Naive B cell (primary cell): ENCODE measurements around the gene HSD17B2. TPM values are rescaled to one million over a fixed set of nuclear protein-coding genes. Genes with fewer than 3 reads are reported as not detected.
"Not testable (repeated sequence)": the region's sequence is repeated elsewhere in the genome, so short reads cannot be mapped to it uniquely, and the experiment has no call there.

ENCODE experiments used
- ATAC-seq, 2 donors: fragments of 150-1000 bp; cut with Tn5 transposase; 2 replicates each; pipeline ENCODE4 v1.10.0; 2021; ENCODE audit warnings: low read depth in 2 of 2, mild to moderate bottlenecking in 2 of 2, moderate library complexity in 2 of 2
- DNase-seq: peaks from one replicate; pipeline ENCODE4 v3.0.0; 2022
- H3K27ac Mint-ChIP-seq, 6 donors: one replicate each; pipeline ENCODE4 v1.8.0; 2020 to 2022; ENCODE audit warnings: mild to moderate bottlenecking in 6 of 6, mixed read lengths in 6 of 6, moderate library complexity in 5 of 6, inconsistent platforms in 2 of 6
- H3K27me3 Mint-ChIP-seq, 3 donors: one replicate each; pipeline ENCODE4 v1.8.0; 2021 to 2022; ENCODE audit warnings: mixed read lengths in 3 of 3, mild to moderate bottlenecking in 1 of 3
- H3K36me3 Mint-ChIP-seq, 2 donors: one replicate each; pipeline ENCODE4 v1.8.0; 2020 to 2022; ENCODE audit warnings: mixed read lengths in 2 of 2, inconsistent platforms in 1 of 2, mild to moderate bottlenecking in 1 of 2
- H3K4me1 Mint-ChIP-seq, 3 donors: one replicate each; pipeline ENCODE4 v1.8.0; 2020 to 2022; ENCODE audit warnings: mixed read lengths in 3 of 3, inconsistent platforms in 1 of 3, mild to moderate bottlenecking in 1 of 3, moderate library complexity in 1 of 3
- H3K4me3 Mint-ChIP-seq, 8 donors: one replicate each; pipeline ENCODE4 v1.8.0; 2020 to 2022; ENCODE audit warnings: mild to moderate bottlenecking in 8 of 8, mixed read lengths in 8 of 8, moderate library complexity in 8 of 8, inconsistent platforms in 2 of 8
- H3K9me3 Mint-ChIP-seq, 7 donors: one replicate each; pipeline ENCODE4 v1.8.0; 2020 to 2022; ENCODE audit warnings: mixed read lengths in 7 of 7, mild to moderate bottlenecking in 5 of 7, inconsistent platforms in 2 of 7, moderate library complexity in 1 of 7
- polyA plus RNA-seq, 6 donors: library from polyadenylated mRNA; unstranded; fragments of 300-500 nt; fragmentation: Illumina TruSeq; gene quantifications; one replicate each; pipeline ENCODE4 v1.2.3, GENCODE V29; 2021; ENCODE audit warnings: low read depth in 6 of 6

Gene HSD17B2
- polyA plus RNA-seq, 6 donors from 2014 or later, result not detected

DNA sequence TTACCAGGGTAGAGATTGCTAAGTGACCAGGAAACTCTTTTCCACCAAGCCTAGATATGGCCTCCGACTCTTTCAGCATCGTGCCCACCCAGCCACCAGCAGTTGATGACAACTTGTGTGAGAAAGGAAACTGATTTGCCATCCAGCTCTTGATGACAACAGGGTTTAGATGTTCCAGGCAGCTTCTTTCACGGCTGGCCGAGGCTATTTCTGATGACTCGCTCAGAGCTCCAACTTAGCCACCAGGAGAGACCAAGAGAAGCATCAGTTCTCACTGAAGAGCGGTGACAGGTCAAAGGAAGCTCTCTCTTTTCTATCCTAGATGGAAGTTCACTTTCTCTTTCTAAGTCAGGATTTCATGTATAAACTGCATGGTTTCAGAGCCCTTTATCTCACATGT lies 73.7 kb downstream of the HSD17B2 start:
- Mint-ChIP-seq H3K4me1 (no peaks in the 10 kb centered on the region), H3K36me3 (no peaks in the 10 kb centered on the region), H3K27ac (peak overlapping the region in 1 of 6 donors; percentile 14), H3K4me3 (no peak overlapping the region), H3K9me3 (no peaks in the 10 kb centered on the region), H3K27me3 (peaks cover 0 to 19% (median 9%) of the 10 kb centered on the region in 3 donors)
- DNase-seq, result no peak
- no peak for ATAC-seq

DNA sequence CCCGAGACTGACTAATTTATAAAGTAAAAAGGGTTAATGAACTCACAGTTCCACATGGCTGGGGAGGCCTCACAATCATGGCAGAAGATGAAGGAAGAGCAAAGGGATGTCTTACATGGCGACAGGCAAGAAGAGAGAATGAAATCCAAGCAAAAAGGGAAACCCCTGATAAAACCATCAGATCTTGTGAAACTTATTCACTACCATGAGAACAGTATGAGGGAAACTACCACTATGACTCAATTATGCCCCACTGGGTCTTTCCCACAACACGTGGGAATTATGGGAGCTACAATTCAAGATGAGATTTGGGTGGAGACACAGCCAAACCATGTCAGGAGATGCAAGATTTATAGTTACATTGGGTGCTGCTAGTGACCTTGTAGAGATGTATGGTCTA lies 74.2 kb downstream of the HSD17B2 start:
- not testable (repeated sequence) for H3K36me3 Mint-ChIP-seq, H3K4me1 Mint-ChIP-seq, H3K27ac Mint-ChIP-seq, ATAC-seq, H3K4me3 Mint-ChIP-seq, DNase-seq, H3K9me3 Mint-ChIP-seq
- peaks cover 0 to 24% (median 6%) of the 10 kb centered on the region in 3 donors for H3K27me3 Mint-ChIP-seq

DNA sequence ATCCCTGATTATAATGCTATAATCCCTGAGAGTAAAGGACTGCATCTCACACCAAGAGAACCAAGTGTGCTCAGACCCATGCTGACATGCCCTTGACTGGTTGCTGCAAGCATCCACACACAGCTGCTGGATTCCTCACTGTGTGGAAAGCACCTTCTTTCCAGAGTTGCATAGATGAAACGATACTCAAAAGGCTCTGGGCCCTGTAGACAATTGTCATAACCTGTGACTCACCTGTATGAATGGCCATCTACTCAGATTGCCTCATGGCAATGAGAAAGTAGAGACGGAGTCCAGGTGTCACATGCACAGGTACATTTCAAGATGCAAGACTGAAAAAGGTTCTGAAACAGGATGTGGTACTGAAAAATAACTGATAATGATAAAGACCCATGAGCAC lies 76.9 kb downstream of the HSD17B2 start:
- no peak for DNase-seq
- Mint-ChIP-seq H3K4me1 (no peaks in the 10 kb centered on the region), H3K36me3 (no peaks in the 10 kb centered on the region), H3K27me3 (peaks cover 0 to 29% (median 5%) of the 10 kb centered on the region in 3 donors), H3K27ac (no peak overlapping the region), H3K4me3 (peak overlapping the region in 1 of 8 donors; percentile 22), H3K9me3 (no peaks in the 10 kb centered on the region)
- no peak for ATAC-seq

DNA sequence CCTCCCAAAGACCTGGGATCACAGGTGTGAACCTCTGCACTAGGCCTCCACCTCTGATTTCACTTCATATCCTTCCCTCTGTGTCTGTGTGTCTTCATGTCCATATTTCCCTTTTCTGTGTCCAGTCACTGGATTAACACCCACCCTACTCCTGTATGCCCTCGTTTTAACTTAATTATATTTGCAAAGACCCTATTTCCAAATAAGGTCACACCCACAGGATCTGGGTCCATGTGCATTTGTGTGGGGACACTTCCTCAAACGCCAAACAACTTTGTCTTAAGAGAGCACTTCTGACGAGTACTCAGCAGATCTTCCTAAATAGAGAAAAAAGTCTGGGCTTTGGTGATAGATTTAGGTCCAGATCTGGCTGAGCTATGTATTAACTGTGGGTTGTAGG lies 78.7 kb downstream of the HSD17B2 start:
- ATAC-seq (no peak), DNase-seq (no peak)
- Mint-ChIP-seq H3K27ac (no peak overlapping the region), H3K36me3 (no peaks in the 10 kb centered on the region), H3K4me3 (no peak overlapping the region), H3K9me3 (no peaks in the 10 kb centered on the region), H3K27me3 (peaks cover 0 to 28% (median 5%) of the 10 kb centered on the region in 3 donors), H3K4me1 (no peaks in the 10 kb centered on the region)

DNA sequence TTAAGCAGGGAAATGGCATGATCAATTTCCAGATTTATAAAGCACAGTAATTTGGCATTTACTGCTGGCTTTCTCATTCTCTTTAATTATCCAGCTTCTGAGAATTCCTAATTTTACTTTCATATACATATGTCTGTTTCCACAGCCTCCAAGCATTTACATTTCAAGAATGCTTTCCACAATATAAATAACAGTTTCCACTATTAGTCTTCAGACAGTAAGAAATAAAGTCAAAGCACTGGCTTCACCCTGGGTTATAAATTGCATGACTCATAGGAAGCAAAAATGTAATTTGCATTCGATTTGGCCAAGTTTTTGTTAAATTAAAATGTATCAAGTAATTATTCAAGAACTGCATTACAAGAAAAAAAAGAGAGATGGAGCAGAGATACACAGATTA lies 81.5 kb downstream of the HSD17B2 start:
- Mint-ChIP-seq H3K4me1 (no peaks in the 10 kb centered on the region), H3K27ac (peak overlapping the region in 1 of 6 donors; percentile 12), H3K27me3 (peaks cover 0 to 18% (median 0%) of the 10 kb centered on the region in 3 donors), H3K9me3 (no peaks in the 10 kb centered on the region), H3K36me3 (no peaks in the 10 kb centered on the region), H3K4me3 (no peak overlapping the region)
- DNase-seq, result no peak
- ATAC-seq, result no peak

DNA sequence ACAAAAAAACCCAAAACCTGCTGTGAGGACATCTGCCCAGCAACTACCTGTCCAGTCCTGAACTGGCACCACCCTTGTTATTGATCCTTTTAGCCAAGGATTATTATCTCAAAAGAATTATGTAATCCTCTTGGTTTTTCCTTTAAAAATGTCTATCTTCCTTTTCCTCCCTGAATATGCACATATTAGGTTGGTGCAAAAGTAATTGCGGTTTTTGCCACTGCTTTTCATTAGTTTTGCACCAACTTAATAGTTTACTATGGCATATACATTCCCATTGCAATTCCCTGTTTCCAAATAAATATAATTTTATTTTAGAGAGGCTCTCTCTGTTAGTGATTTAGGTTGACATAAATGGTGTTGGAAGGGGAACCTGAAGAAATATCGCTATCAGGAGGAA lies 83.7 kb downstream of the HSD17B2 start:
- ATAC-seq, result no peak
- H3K27me3 Mint-ChIP-seq, result peaks cover 0 to 10% (median 0%) of the 10 kb centered on the region in 3 donors

DNA sequence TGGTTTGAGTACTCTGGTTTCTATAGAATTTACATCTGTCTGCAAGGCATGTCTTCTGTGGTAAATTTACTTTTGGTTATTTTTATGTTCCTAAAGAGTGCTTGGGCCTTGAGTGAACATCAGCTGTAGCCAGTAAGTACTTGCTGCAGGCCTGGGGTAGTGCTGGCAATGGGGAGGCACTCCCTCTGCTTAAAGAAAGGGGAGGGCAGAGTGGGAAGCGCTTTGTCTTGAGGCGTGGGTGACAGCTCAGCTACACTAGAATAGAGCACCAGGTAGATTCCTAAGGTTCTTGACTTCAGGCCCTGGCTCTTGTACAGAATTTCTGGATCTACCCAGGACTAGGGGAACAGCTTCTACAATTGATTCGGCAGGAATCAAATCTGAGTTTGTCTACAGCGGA lies 84.4 kb downstream of the HSD17B2 start:
- Mint-ChIP-seq H3K27me3 (peaks cover 0 to 4% (median 0%) of the 10 kb centered on the region in 3 donors), H3K9me3 (peaks cover 0 to 2% (median 0%) of the 10 kb centered on the region in 7 donors), H3K4me3 (no peak overlapping the region), H3K27ac (no peak overlapping the region), H3K36me3 (no peaks in the 10 kb centered on the region), H3K4me1 (no peaks in the 10 kb centered on the region)
- ATAC-seq (no peak), DNase-seq (no peak)

More for the DNA sequence above, 83.7 kb downstream of the HSD17B2 start:
- Mint-ChIP-seq H3K36me3 (no peaks in the 10 kb centered on the region), H3K4me1 (no peaks in the 10 kb centered on the region), H3K4me3 (no peak overlapping the region), H3K9me3 (no peaks in the 10 kb centered on the region), H3K27ac (no peak overlapping the region)
- no peak for DNase-seq

DNA sequence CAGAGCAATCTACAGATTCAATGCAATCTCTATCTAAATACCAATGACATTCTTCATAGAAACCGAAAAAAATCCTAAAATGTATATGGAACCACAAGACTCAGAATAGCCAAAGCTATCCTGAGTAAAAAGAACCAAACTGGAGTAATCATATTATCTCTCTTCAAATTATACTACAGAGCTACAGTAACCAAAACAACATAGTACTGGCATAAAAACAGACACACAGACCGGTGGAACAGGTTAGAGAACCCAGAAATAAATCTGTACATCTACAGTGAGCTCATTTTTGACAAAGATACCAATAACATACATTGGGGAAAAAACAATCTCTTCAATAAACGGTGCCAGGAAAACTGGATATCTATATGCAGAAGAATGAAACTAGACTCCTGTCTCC lies 89.6 kb downstream of the HSD17B2 start:
- no peak for DNase-seq
- H3K27me3 Mint-ChIP-seq, result peaks cover 0 to 12% (median 5%) of the 10 kb centered on the region in 3 donors
- ATAC-seq, result no peak
- H3K4me3 Mint-ChIP-seq, result no peak overlapping the region
- H3K27ac Mint-ChIP-seq, result no peak overlapping the region
- H3K4me1 Mint-ChIP-seq, result no peaks in the 10 kb centered on the region
- peaks cover 0 to 25% (median 10%) of the 10 kb centered on the region in 7 donors for H3K9me3 Mint-ChIP-seq
- H3K36me3 Mint-ChIP-seq, result no peaks in the 10 kb centered on the region

DNA sequence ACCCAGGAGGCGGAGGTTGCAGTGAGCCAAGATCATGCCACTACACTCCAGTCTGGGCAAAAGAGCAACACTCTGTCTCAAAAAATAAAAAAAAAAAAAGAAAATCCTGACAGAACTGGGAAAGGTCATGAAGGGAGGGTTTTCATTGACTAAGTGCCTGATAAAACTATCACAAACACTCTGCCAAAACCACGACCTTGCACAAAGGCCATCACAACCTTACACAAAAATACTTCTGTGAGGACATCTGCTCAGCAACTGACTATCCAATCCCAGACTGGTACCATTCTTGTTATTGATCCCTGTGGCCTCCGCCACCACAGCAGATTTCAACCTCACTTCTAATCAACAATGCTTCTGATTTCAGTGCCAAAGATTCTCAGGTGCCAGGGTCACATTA lies 94.8 kb downstream of the HSD17B2 start:
- Mint-ChIP-seq H3K4me3 (no peak overlapping the region), H3K9me3 (peaks cover 0 to 24% (median 9%) of the 10 kb centered on the region in 7 donors), H3K36me3 (no peaks in the 10 kb centered on the region), H3K27me3 (peaks cover 0 to 8% (median 5%) of the 10 kb centered on the region in 3 donors), H3K27ac (peak overlapping the region in 1 of 6 donors; percentile 29), H3K4me1 (no peaks in the 10 kb centered on the region)
- ATAC-seq (no peak), DNase-seq (no peak)

DNA sequence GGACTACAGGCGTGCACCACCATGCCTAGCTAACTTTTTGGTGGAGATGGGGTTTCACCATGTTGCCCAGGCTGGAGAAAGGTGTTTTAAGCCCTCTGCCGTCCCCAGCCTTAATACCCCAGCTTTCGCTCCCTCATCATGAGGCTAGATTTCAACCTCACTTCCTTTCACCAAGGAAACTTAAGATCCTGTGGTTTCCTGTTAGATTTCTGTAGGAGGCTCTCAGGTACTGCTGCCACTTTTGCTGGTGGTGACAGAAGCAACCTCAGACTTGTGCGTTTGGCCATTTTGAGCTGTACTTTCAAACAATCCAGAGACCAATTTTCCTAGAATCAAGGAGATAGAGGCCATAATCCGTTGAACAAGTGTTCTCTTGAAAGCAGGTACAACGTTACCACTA lies 98.7 kb downstream of the HSD17B2 start:
- H3K9me3 Mint-ChIP-seq, result peaks cover 0 to 3% (median 0%) of the 10 kb centered on the region in 7 donors
- H3K27me3 Mint-ChIP-seq, result no peaks in the 10 kb centered on the region
- no peaks in the 10 kb centered on the region for H3K4me1 Mint-ChIP-seq
- no peak overlapping the region for H3K27ac Mint-ChIP-seq
- ATAC-seq (no peak), DNase-seq (no peak)
- no peak overlapping the region for H3K4me3 Mint-ChIP-seq
- peaks cover 0 to 13% of the 10 kb centered on the region in 2 donors for H3K36me3 Mint-ChIP-seq

DNA sequence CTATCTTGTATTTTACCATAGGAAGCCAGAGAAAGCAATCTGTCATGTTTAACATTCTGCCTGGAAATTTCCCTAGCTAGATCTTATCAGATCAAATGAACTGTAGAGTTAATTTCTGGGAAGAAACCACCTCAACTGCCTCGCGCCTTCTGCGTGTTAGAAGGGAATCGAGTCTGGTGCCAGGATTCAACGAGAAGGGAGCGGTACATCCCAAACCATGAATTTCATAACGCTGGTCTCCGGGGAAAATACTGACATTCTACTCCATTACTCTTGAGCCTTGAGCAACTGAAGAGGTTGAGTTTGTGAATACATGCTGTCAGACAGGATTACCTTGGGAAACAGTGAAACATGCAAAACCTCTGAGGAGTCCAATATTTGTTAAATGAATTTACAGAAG lies 99.8 kb downstream of the HSD17B2 start:
- Mint-ChIP-seq H3K4me3 (no peak overlapping the region), H3K27me3 (no peaks in the 10 kb centered on the region), H3K4me1 (no peaks in the 10 kb centered on the region), H3K36me3 (peaks cover 0 to 16% of the 10 kb centered on the region in 2 donors), H3K9me3 (no peaks in the 10 kb centered on the region), H3K27ac (no peak overlapping the region)
- ATAC-seq, result no peak
- no peak for DNase-seq

DNA sequence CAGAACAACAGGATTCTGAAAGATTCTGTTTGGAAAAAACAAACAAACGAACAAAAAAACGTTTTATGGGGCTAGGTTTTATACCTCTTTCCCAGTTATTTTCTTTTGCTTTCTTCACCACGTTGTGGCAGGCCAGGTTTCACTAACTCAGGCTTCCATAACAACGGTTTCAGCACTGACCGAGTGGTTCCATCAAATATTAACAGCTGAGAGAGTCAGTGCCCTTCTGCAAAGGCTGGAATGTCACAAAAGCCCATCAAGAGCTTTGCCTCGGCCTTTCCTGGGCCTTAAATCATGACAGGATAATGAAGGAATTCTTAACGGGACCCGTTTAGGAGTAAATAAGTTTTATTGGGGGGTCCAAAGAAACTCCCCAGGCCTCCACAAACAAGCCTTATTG lies 100.8 kb downstream of the HSD17B2 start:
- ATAC-seq (no peak), DNase-seq (no peak)
- no peak overlapping the region for H3K27ac Mint-ChIP-seq
- H3K4me3 Mint-ChIP-seq, result no peak overlapping the region
- no peaks in the 10 kb centered on the region for H3K4me1 Mint-ChIP-seq
- H3K9me3 Mint-ChIP-seq, result peaks cover 0 to 2% (median 0%) of the 10 kb centered on the region in 7 donors
- no peaks in the 10 kb centered on the region for H3K27me3 Mint-ChIP-seq
- H3K36me3 Mint-ChIP-seq, result peaks cover 0 to 16% of the 10 kb centered on the region in 2 donors

DNA sequence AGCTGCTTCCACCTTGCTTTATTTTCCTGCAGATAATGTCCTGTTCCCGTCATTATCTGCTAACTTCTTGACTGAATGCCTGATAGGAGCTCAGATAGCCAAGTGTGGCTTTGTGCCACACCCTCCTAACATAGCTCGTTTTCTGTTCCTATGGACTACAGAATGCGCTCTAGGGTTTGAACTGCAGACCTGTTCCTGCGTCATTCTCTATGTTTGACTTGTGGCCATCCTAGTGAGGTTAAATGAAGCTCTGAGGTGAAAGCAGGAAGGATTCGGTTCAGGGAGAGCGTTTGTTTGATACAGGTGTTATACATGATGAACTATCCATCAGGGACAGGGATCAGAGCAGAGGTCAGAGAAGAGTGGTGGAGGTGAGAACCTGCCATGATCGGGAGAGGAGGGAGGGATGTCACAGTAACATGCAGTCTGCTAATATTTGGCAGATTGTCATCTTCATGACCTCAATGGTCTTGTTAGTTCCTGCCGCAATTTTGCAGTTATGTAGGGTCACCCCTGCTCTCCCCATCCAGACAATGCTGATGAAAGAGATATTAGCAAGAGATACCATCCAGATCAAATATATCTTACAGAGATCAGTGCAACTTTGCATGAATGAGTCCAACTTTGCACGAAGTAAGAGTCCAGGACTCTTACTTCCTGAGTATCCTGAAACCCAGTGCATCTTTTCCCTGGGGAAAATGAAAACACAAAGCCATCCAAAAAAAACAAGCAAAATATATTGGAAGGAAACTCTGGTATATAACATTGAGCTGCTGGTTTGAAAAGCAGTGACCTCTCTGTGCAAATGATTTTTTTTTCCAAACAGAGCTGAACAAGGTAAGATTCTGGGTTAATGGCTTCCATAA lies 102.1 kb downstream of the HSD17B2 start:
- no peak for DNase-seq
- Mint-ChIP-seq H3K4me1 (no peaks in the 10 kb centered on the region), H3K27me3 (no peaks in the 10 kb centered on the region), H3K4me3 (no peak overlapping the region), H3K9me3 (peaks cover 0 to 3% (median 0%) of the 10 kb centered on the region in 7 donors), H3K36me3 (peaks cover 0 to 16% of the 10 kb centered on the region in 2 donors), H3K27ac (no peak overlapping the region)
- no peak for ATAC-seq

DNA sequence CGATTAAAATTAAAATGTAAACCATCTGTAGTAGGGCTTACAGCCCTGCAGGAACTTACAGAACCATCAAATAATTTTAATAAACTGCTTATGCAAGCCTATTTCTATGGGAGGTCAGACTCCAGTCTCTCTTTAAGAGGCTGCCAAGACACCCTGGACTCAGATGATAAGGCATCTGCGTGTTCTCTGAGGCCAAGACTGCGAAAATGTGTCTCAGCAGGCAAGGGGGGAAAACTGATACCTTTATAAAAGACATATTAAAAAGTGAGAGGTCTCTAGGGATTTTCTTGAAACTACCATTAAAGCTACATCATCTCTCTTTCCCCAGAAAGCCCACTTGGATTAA lies 102.7 kb downstream of the HSD17B2 start:
- Mint-ChIP-seq H3K27me3 (no peaks in the 10 kb centered on the region), H3K4me1 (no peaks in the 10 kb centered on the region), H3K9me3 (peaks cover 0 to 3% (median 0%) of the 10 kb centered on the region in 7 donors), H3K4me3 (no peak overlapping the region), H3K36me3 (peaks cover 0 to 16% of the 10 kb centered on the region in 2 donors), H3K27ac (no peak overlapping the region)
- ATAC-seq, result no peak
- DNase-seq, result no peak
